Stomach (tissue), 4 donors: ENCODE results near the gene P2RX6.

Experiments
- CTCF ChIP-seq, 7 experiments: fragments of 450-650 bp in 4 of 7; fragments of 200-600 bp in 3 of 7; sonication (generic) in 3 of 7; IDR thresholded peaks; one replicate each; pipeline ENCODE4 v1.5.1; 2016 to 2019; ENCODE audit warnings: antibody characterized with exemption in 7 of 7, control low read depth in 2 of 7, mild to moderate bottlenecking in 1 of 7
- EP300 ChIP-seq: sonication (generic); formaldehyde crosslinking; IDR thresholded peaks from one replicate; pipeline ENCODE4 v1.6.1; 2017; ENCODE audit warnings: antibody characterized with exemption
- POLR2A ChIP-seq, 4 donors: fragments of 450-650 bp; IDR thresholded peaks; one replicate each; pipeline ENCODE4 v1.6.1; 2016; ENCODE audit warnings: antibody characterized with exemption in 4 of 4, control low read depth in 2 of 4, mild to moderate bottlenecking in 1 of 4, moderate library complexity in 1 of 4
- POLR2AphosphoS5 ChIP-seq, 3 donors: sonication (generic); formaldehyde crosslinking; IDR thresholded peaks; one replicate each; pipeline ENCODE4 v1.6.1; 2016; ENCODE audit warnings: antibody characterized with exemption in 3 of 3

- no peak for TF ChIP-seq CTCF (IDR thresholded peaks at IDR 0.05)
- no peak for TF ChIP-seq EP300
- TF ChIP-seq POLR2A (IDR thresholded peaks at IDR 0.05) = no peak
- no peak for TF ChIP-seq POLR2AphosphoS5 (IDR thresholded peaks at IDR 0.05)
Measured at GRCh38 chr22:21013657-21014201, 1.2 kb upstream of the P2RX6 start.
